Fibroblast of lung (primary cell): Measurements from ENCODE around the gene SUV39H2.

Source experiments
- CTCF ChIP-seq, 2 donors: IDR thresholded peaks in 1 of 2; conservative IDR thresholded peaks in 1 of 2; 1 replicate in 1 of 2; 2 replicates in 1 of 2; pipeline ENCODE4 v1.5.1; 2011 to 2012; ENCODE audit warnings: low read length in 2 of 2, control low read depth in 1 of 2, inconsistent platforms in 1 of 2, low read depth in 1 of 2, mild to moderate bottlenecking in 1 of 2
- EZH2 ChIP-seq: IDR thresholded peaks from 2 replicates; pipeline ENCODE4 v1.5.1; 2012; ENCODE audit warnings: low read length, control low read depth, mild to moderate bottlenecking; ENCODE audit errors: missing control alignments

DNA sequence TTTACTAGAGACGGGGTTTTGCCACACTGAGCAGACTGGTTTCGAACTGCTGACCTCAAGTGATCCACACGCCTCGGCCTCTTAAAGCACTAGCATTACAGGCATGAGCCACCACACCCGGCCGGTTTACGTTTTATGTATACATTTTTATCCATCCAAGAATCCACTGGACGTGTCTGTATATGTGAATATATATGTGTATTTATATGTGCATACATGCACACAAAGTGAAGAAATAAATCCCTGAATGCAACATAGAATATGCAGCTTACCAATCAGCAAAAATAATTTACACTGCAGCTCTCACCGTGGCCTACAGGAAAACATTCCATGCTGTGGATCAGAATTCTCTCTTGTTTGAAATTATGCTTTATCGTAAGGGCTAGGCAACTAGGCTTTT lies 51.9 kb downstream of the SUV39H2 start:
- TF ChIP-seq CTCF (conservative IDR thresholded peaks at IDR 0.05 in 1 of 2, IDR thresholded peaks at IDR 0.05 in 1 of 2; ENCODE audit: low read depth in 1 of 2, low read length in 2 of 2) = no peak
- TF ChIP-seq EZH2 = no peak
